ENCODE measurements around the gene NEGR1. TPM values are rescaled to one million over a fixed set of nuclear protein-coding genes. Genes with fewer than 3 reads are reported as not detected.

The NEGR1 gene
- total RNA-seq, 4 donors from 2014 or later: 0.49 to 8.8 (median 2.7) TPM

DNA sequence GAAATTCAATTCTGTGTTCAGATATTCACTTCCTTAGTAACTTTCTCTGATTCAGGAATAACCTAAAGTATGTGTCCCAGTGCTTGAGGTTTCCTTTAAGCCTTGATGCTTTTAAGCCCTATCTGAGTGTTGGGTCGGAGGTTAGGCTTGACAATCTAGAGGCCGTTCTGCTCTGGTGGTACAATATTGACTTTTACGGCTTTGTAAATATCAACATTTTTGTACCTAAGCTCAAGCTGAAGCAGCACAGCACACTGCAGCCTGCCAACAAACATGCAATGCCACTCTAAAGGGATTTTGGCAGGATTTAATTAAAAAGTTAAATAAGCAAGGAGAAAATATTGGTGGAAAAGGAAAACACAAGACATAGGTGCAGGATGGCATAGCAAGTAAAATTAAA lies 279.2 kb downstream of the NEGR1 start:
- 84 to 85% methylated on average over 3 of the region's 3 CpGs for WGBS, 2 donors
- Histone ChIP-seq H3K4me1 (no peaks in the 10 kb centered on the region), H3K4me3 (no peak overlapping the region), H3K27me3 (no peaks in the 10 kb centered on the region), H3K27ac (no peak overlapping the region), H3K36me3 (no peaks in the 10 kb centered on the region), H3K9me3 (no peaks in the 10 kb centered on the region)
- TF ChIP-seq CTCF (IDR thresholded peaks at IDR 0.05) (no peak), POLR2A (IDR thresholded peaks at IDR 0.05) (no peak)
- intact Hi-C loops (cut with DNase I): no loop called here
- no peak for DNase-seq

DNA sequence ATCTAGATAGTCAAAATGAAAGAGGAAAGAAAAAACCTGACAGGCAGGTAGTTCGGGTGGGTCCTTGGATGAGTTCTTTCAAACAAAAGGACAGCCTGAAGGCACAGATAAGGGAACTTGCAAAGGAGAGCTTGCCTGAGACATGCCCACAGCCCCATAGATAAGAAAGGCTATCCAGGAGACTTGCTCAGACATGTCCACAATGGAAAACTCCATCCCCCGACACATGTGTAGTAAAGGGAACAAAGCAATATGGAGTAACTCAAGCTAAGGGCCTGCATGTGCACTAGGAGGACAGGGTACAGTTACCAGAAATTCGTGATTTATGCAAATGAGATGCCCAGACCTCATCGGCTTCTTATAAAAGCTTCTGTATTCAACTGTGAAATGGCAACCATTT lies 281.5 kb downstream of the NEGR1 start:
- 30 to 50% methylated on average over 4 of the region's 4 CpGs for WGBS, 2 donors
- Histone ChIP-seq H3K9me3 (no peaks in the 10 kb centered on the region), H3K4me3 (no peak overlapping the region), H3K4me1 (no peaks in the 10 kb centered on the region), H3K36me3 (no peaks in the 10 kb centered on the region), H3K27me3 (no peaks in the 10 kb centered on the region), H3K27ac (no peak overlapping the region)
- intact Hi-C loops (cut with DNase I): no loop called here
- no peak for DNase-seq
- TF ChIP-seq POLR2A (IDR thresholded peaks at IDR 0.05) (no peak), CTCF (IDR thresholded peaks at IDR 0.05) (no peak)

- Histone ChIP-seq H3K36me3 (no peaks in the 10 kb centered on the region), H3K27me3 (no peaks in the 10 kb centered on the region), H3K27ac (no peak overlapping the region), H3K4me1 (no peaks in the 10 kb centered on the region), H3K9me3 (no peaks in the 10 kb centered on the region), H3K4me3 (no peak overlapping the region)
- TF ChIP-seq CTCF (IDR thresholded peaks at IDR 0.05): no peak
- TF ChIP-seq POLR2A (IDR thresholded peaks at IDR 0.05): no peak
- no peak for DNase-seq
- intact Hi-C loops (cut with DNase I): no loop called here
- 73 to 78% methylated on average over 3 of the region's 3 CpGs for WGBS, 2 donors
Measured at GRCh38 chr1:71994646-71995045, 287.7 kb downstream of the NEGR1 start.

- WGBS, 2 donors: 58 to 70% methylated on average over 6 of the region's 6 CpGs
- Histone ChIP-seq H3K27ac (no peak overlapping the region), H3K27me3 (no peaks in the 10 kb centered on the region), H3K36me3 (no peaks in the 10 kb centered on the region), H3K4me1 (peaks cover 0 to 7% (median 0%) of the 10 kb centered on the region in 3 donors), H3K9me3 (no peaks in the 10 kb centered on the region), H3K4me3 (no peak overlapping the region)
- intact Hi-C loops (cut with DNase I): no loop called here
- no peak for DNase-seq
- TF ChIP-seq CTCF (IDR thresholded peaks at IDR 0.05): no peak
- no peak for TF ChIP-seq POLR2A (IDR thresholded peaks at IDR 0.05)
Measured at GRCh38 chr1:71987181-71987580, 295.2 kb downstream of the NEGR1 start.

DNA sequence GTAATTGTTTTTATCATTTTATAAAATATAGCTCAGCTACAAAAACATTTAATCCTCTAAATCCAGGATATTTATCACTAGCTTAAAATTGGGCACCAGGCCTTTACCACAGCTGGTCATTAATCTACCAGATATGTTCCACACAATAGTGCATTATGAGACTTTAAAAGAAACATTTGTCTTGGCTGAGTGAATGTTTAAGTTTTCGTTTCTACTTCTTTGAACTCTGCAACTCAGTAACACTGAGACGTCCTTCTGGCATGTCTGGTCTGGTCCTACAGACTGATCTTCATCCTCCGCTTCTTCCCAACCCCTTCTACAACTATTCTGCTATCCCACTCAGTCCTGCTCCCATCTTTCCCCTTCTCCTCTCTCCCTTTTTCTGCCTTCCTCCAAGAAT lies 296.2 kb downstream of the NEGR1 start:
- 17 to 25% methylated on average over 3 of the region's 3 CpGs for WGBS, 2 donors
- intact Hi-C loops (cut with DNase I): no loop called here
- Histone ChIP-seq H3K36me3 (no peaks in the 10 kb centered on the region), H3K4me3 (no peak overlapping the region), H3K27ac (no peak overlapping the region), H3K4me1 (peaks cover 0 to 7% (median 0%) of the 10 kb centered on the region in 3 donors), H3K27me3 (no peaks in the 10 kb centered on the region), H3K9me3 (no peaks in the 10 kb centered on the region)
- no peak for DNase-seq
- TF ChIP-seq CTCF (IDR thresholded peaks at IDR 0.05) (no peak), POLR2A (IDR thresholded peaks at IDR 0.05) (no peak)
